ENCODE measurements around the gene MRPL37. TPM values are rescaled to one million over a fixed set of nuclear protein-coding genes. Genes with fewer than 3 reads are reported as not detected.

MRPL37 gene
- total and polyA plus RNA-seq, 2 experiments from 2014 or later, result 93.7 to 97.9 TPM

DNA sequence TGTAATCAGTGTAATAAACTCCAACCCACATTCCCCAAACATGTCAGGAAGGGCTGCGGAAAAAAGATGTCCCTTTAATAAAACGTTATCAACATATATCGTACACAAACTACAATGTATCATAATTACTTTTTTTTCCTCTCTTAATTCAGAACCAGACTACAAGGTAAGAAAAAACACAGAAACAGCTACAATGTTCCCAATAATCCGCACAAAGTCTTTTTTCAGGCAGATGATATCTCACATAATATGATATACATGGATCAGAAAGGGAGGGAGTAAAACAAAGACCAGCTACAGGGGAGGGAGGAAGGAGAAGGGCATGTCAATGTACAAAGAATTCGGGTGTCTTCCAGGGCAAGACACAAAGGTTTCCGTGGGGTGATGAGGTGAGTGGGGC, 25.4 kb downstream of the MRPL37 start:
- Histone ChIP-seq H3K4me1 (ENCODE audit: low read depth) (no peaks in the 10 kb centered on the region), H3K9me3 (ENCODE audit: low read depth) (no peaks in the 10 kb centered on the region), H3K27me3 (no peaks in the 10 kb centered on the region), H3K36me3 (peaks cover 14% of the 10 kb centered on the region), H3K27ac (peak overlapping the region; percentile 25), H3K4me3 (no peak overlapping the region)
- TF ChIP-seq, protein P1, sequence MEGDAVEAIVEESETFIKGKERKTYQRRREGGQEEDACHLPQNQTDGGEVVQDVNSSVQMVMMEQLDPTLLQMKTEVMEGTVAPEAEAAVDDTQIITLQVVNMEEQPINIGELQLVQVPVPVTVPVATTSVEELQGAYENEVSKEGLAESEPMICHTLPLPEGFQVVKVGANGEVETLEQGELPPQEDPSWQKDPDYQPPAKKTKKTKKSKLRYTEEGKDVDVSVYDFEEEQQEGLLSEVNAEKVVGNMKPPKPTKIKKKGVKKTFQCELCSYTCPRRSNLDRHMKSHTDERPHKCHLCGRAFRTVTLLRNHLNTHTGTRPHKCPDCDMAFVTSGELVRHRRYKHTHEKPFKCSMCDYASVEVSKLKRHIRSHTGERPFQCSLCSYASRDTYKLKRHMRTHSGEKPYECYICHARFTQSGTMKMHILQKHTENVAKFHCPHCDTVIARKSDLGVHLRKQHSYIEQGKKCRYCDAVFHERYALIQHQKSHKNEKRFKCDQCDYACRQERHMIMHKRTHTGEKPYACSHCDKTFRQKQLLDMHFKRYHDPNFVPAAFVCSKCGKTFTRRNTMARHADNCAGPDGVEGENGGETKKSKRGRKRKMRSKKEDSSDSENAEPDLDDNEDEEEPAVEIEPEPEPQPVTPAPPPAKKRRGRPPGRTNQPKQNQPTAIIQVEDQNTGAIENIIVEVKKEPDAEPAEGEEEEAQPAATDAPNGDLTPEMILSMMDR (IDR thresholded peaks at IDR 0.05; ENCODE audit: low read depth, low read length), result no peak
- no peak for DNase-seq (ENCODE audit: low read depth in 1 of 2, low spot score in 1 of 2)

DNA sequence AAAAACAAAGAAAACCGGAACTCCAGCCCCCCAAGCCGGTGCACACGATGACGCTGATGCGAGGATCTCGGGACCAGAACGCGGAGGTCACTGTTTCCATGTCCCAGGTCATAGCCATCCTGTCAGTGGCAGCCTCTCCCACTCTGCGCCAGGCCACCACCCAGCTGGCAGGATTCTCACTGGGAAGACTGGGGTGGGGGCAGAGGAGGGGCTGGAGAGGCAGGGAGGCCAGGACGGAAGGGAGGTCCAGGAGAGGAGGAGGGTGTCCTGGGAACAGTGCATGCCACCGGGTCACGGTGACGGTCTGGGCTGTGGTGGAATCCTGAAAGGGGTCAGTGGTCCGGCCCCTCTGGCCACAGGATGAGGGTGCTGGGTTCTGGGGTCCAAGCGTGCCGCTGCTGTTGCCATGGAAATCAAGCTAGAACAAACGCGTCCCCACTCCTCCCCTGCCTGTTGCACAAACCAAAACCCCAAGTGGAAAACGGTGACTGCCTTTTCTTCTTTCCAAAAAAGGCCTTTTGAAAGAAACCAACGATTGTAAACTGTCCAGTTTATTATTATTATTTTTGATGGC, 26.1 kb downstream of the MRPL37 start:
- no peak for DNase-seq (ENCODE audit: low read depth in 1 of 2, low spot score in 1 of 2)
- Histone ChIP-seq H3K36me3 (peaks cover 14% of the 10 kb centered on the region), H3K27ac (no peak overlapping the region), H3K4me3 (no peak overlapping the region), H3K9me3 (ENCODE audit: low read depth) (no peaks in the 10 kb centered on the region), H3K27me3 (no peaks in the 10 kb centered on the region), H3K4me1 (ENCODE audit: low read depth) (no peaks in the 10 kb centered on the region)
- TF ChIP-seq, protein P1 (IDR thresholded peaks at IDR 0.05; ENCODE audit: low read depth, low read length), result no peak

DNA sequence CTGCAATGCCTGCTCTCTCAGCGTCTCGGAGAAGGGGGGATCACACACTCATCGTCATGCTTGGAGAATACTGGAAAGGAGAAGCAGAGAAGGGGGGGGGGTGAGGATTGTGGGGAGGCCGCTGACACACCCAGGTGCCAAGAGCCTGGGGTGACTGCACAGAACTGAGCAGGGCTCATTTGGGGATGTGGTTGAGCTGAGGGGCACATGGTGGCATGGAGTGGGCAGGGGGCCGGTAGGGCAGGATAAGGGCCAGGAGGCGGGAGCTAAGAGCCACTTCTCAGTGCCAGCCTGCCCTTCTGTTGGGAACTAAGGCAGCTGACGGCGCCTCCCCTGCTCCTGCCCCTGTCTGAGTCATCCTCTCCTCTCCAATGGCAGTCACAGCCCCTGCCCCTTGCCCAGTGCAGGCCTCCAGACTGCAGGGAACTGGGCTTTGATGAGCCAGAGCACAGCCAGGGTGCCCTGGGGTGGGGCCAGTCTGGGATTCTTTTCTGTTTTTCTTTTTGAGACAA, 27.2 kb downstream of the MRPL37 start:
- no peak overlapping the region for H3K27ac ChIP-seq
- no peaks in the 10 kb centered on the region for H3K27me3 ChIP-seq
- H3K4me1 ChIP-seq (ENCODE audit: low read depth), result no peaks in the 10 kb centered on the region
- H3K36me3 ChIP-seq, result peaks cover 14% of the 10 kb centered on the region
- no peak overlapping the region for H3K4me3 ChIP-seq
- no peaks in the 10 kb centered on the region for H3K9me3 ChIP-seq (ENCODE audit: low read depth)
- DNase-seq (ENCODE audit: low read depth in 1 of 2, low spot score in 1 of 2), result peak in 1 of 2 donors; percentile 34
- TF ChIP-seq, protein P1 (IDR thresholded peaks at IDR 0.05; ENCODE audit: low read depth, low read length), result no peak

DNA sequence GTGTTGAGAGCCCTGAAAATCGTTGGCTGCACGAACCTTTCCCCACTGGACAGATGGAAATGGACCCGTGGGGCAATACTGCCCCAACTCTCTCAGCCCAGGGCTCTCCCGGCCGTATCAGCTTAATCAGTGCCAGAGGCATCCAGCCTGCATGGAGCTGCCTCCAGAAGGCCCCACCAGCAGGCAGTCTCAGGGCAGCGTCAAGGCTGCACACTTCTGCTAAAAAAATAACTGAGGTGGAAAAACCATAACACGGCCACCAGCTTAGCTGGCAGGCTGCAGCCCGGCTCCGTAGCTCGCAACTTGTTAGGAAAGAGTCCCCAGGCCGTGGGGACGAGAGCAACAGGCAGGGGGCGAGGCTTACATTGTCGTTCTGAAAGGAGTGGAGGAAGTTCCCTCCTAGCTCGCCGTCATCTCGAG, 27.9 kb downstream of the MRPL37 start:
- H3K27me3 ChIP-seq, result no peaks in the 10 kb centered on the region
- no peak overlapping the region for H3K4me3 ChIP-seq
- TF ChIP-seq, protein P1 (IDR thresholded peaks at IDR 0.05; ENCODE audit: low read depth, low read length), result no peak
- H3K9me3 ChIP-seq (ENCODE audit: low read depth), result no peaks in the 10 kb centered on the region
- H3K4me1 ChIP-seq (ENCODE audit: low read depth), result no peaks in the 10 kb centered on the region
- H3K36me3 ChIP-seq, result peaks cover 14% of the 10 kb centered on the region
- DNase-seq (ENCODE audit: low read depth in 1 of 2, low spot score in 1 of 2), result no peak
- H3K27ac ChIP-seq, result no peak overlapping the region

DNA sequence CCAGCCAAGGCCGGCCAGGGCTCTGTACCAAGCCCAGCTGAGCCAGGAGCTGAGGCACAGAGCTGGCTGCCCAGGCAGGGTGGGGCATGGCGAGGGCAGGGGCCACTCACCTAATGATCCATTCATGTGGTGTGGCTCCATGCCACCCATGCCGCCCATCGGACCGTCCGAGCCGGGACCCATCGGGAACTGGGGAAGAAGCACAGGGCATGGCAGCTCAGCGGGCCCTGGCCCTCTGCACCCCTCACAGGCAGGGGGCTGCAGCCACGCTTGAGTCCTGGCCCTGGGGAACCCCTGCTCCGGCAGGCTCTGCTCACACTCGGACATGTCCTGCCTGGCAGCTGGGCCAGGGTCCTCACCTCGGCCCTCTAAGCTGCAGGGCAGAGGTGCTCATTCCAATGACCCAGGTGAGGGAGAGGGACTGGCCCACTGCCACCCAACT, 28.7 kb downstream of the MRPL37 start:
- no peak overlapping the region for H3K27ac ChIP-seq
- no peak for DNase-seq (ENCODE audit: low read depth in 1 of 2, low spot score in 1 of 2)
- H3K4me1 ChIP-seq (ENCODE audit: low read depth), result no peaks in the 10 kb centered on the region
- H3K9me3 ChIP-seq (ENCODE audit: low read depth), result no peaks in the 10 kb centered on the region
- H3K27me3 ChIP-seq, result no peaks in the 10 kb centered on the region
- H3K4me3 ChIP-seq, result no peak overlapping the region
- peaks cover 14% of the 10 kb centered on the region for H3K36me3 ChIP-seq
- TF ChIP-seq, protein P1 (IDR thresholded peaks at IDR 0.05; ENCODE audit: low read depth, low read length), result no peak
